ENCODE measurements around the gene BTBD16.

The BTBD16 gene

GRCh38 chr10:122253605-122254004 is 17.5 kb upstream of the BTBD16 start:
- no peak for TF ChIP-seq CTCF (IDR thresholded peaks at IDR 0.05; ENCODE audit: insufficient read depth, missing control alignments)
- DNase-seq (ENCODE audit: insufficient read length, low spot score) = no peak
- FAIRE-seq = no peak

- no peak for DNase-seq (ENCODE audit: insufficient read length, low spot score)
- no peak for FAIRE-seq
- no peak for TF ChIP-seq CTCF (IDR thresholded peaks at IDR 0.05; ENCODE audit: insufficient read depth, missing control alignments)
Observed at GRCh38 chr10:122254831-122255230, 16.3 kb upstream of the BTBD16 start.

GRCh38 chr10:122255509-122256301 is 15.4 kb upstream of the BTBD16 start:
- TF ChIP-seq CTCF (IDR thresholded peaks at IDR 0.05; ENCODE audit: insufficient read depth, missing control alignments) = no peak
- no peak for DNase-seq (ENCODE audit: insufficient read length, low spot score)
- no peak for FAIRE-seq

- no peak for TF ChIP-seq CTCF (IDR thresholded peaks at IDR 0.05; ENCODE audit: insufficient read depth, missing control alignments)
- FAIRE-seq = no peak
- DNase-seq (ENCODE audit: insufficient read length, low spot score) = no peak
Observed at GRCh38 chr10:122257041-122257440, 14.1 kb upstream of the BTBD16 start.

GRCh38 chr10:122258136-122259074 is 12.7 kb upstream of the BTBD16 start:
- FAIRE-seq = no peak
- no peak for DNase-seq (ENCODE audit: insufficient read length, low spot score)
- TF ChIP-seq CTCF (IDR thresholded peaks at IDR 0.05; ENCODE audit: insufficient read depth, missing control alignments) = no peak

GRCh38 chr10:122259075-122259466 is 12.0 kb upstream of the BTBD16 start:
- no peak for FAIRE-seq
- TF ChIP-seq CTCF (IDR thresholded peaks at IDR 0.05; ENCODE audit: insufficient read depth, missing control alignments) = no peak
- no peak for DNase-seq (ENCODE audit: insufficient read length, low spot score)

All from D721Med (cell line).